ENCODE data around the gene BTG1. TPM values are rescaled to one million over a fixed set of nuclear protein-coding genes. Genes with fewer than 3 reads are reported as not detected.

Gene BTG1
- total and polyA plus RNA-seq, 2 experiments from 2014 or later = 15.5 to 36.2 TPM

DNA sequence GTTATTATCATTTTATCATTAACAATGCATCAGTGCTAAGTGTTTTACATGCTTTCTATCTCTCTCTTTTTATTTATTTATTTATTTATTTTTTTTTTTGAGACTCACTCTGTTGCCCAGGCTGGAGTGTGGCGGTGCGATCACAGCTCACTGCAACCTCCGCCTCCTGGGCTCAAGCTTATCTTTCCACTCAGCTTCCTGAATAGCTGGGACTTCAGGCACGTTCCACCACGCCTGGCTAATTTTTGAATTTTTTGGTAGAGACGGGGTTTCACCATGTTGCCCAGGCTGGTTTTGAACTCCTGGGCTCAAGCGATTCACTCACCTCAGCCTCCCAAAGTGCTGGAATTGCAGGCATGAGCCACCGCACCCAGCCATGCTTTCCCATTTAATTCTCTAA is 3.9 kb upstream of the BTG1 start:
- no peaks in the 10 kb centered on the region for H3K36me3 ChIP-seq (ENCODE audit: insufficient read depth)
- H2AFZ ChIP-seq = no peak overlapping the region
- H4K20me1 ChIP-seq (replicated peaks; ENCODE audit: insufficient read depth) = no peaks in the 10 kb centered on the region
- DNase-seq (ENCODE audit: low spot score) (no peak), ATAC-seq (no peak)
- Mint-ChIP-seq H3K27me3 (ENCODE audit: insufficient read depth, low read depth, poor library complexity) (peaks cover 12% of the 10 kb centered on the region), H3K27ac (no peak overlapping the region), H3K9me3 (peaks cover 4% of the 10 kb centered on the region; the same call in 2 of the 3 replicates), H3K36me3 (ENCODE audit: low read depth) (peaks cover 9% of the 10 kb centered on the region), H3K4me1 (peaks cover 17% of the 10 kb centered on the region), H3K4me3 (no peak overlapping the region)
- no peaks in the 10 kb centered on the region for H3F3A ChIP-seq (replicated peaks; ENCODE audit: low read depth)
- no peak overlapping the region for H3K4me3 ChIP-seq
- peaks cover 9% of the 10 kb centered on the region for H3K79me2 ChIP-seq (replicated peaks; ENCODE audit: insufficient read depth)
- no peak overlapping the region for H3K27ac ChIP-seq (ENCODE audit: low read depth)
- H3K4me1 ChIP-seq (ENCODE audit: insufficient read depth) = peaks cover 11% of the 10 kb centered on the region
- no peaks in the 10 kb centered on the region for H3K27me3 ChIP-seq (ENCODE audit: insufficient read depth)
- 0 out of 2 replicates have a peak, but pooled peaks cover 4% of the 10 kb centered on the region for H3K9me2 ChIP-seq (ENCODE audit: insufficient read depth)
- TF ChIP-seq, protein P1, sequence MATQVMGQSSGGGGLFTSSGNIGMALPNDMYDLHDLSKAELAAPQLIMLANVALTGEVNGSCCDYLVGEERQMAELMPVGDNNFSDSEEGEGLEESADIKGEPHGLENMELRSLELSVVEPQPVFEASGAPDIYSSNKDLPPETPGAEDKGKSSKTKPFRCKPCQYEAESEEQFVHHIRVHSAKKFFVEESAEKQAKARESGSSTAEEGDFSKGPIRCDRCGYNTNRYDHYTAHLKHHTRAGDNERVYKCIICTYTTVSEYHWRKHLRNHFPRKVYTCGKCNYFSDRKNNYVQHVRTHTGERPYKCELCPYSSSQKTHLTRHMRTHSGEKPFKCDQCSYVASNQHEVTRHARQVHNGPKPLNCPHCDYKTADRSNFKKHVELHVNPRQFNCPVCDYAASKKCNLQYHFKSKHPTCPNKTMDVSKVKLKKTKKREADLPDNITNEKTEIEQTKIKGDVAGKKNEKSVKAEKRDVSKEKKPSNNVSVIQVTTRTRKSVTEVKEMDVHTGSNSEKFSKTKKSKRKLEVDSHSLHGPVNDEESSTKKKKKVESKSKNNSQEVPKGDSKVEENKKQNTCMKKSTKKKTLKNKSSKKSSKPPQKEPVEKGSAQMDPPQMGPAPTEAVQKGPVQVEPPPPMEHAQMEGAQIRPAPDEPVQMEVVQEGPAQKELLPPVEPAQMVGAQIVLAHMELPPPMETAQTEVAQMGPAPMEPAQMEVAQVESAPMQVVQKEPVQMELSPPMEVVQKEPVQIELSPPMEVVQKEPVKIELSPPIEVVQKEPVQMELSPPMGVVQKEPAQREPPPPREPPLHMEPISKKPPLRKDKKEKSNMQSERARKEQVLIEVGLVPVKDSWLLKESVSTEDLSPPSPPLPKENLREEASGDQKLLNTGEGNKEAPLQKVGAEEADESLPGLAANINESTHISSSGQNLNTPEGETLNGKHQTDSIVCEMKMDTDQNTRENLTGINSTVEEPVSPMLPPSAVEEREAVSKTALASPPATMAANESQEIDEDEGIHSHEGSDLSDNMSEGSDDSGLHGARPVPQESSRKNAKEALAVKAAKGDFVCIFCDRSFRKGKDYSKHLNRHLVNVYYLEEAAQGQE (IDR thresholded peaks at IDR 0.05; ENCODE audit: unreplicated experiment) = no peak
- TF ChIP-seq NANOG (IDR thresholded peaks at IDR 0.05; ENCODE audit: borderline replicate concordance) (no peak), EZH2phosphoT487 (IDR thresholded peaks at IDR 0.05; ENCODE audit: unreplicated experiment) (no peak), JUNB (IDR thresholded peaks at IDR 0.05; ENCODE audit: unreplicated experiment) (no peak), ZNF331 (CRISPR knock-in tag; IDR thresholded peaks at IDR 0.05; ENCODE audit: low read depth) (no peak), EZH2 (IDR thresholded peaks at IDR 0.05; ENCODE audit: low read depth, unreplicated experiment) (no peak)
- TF ChIP-seq, protein P2, sequence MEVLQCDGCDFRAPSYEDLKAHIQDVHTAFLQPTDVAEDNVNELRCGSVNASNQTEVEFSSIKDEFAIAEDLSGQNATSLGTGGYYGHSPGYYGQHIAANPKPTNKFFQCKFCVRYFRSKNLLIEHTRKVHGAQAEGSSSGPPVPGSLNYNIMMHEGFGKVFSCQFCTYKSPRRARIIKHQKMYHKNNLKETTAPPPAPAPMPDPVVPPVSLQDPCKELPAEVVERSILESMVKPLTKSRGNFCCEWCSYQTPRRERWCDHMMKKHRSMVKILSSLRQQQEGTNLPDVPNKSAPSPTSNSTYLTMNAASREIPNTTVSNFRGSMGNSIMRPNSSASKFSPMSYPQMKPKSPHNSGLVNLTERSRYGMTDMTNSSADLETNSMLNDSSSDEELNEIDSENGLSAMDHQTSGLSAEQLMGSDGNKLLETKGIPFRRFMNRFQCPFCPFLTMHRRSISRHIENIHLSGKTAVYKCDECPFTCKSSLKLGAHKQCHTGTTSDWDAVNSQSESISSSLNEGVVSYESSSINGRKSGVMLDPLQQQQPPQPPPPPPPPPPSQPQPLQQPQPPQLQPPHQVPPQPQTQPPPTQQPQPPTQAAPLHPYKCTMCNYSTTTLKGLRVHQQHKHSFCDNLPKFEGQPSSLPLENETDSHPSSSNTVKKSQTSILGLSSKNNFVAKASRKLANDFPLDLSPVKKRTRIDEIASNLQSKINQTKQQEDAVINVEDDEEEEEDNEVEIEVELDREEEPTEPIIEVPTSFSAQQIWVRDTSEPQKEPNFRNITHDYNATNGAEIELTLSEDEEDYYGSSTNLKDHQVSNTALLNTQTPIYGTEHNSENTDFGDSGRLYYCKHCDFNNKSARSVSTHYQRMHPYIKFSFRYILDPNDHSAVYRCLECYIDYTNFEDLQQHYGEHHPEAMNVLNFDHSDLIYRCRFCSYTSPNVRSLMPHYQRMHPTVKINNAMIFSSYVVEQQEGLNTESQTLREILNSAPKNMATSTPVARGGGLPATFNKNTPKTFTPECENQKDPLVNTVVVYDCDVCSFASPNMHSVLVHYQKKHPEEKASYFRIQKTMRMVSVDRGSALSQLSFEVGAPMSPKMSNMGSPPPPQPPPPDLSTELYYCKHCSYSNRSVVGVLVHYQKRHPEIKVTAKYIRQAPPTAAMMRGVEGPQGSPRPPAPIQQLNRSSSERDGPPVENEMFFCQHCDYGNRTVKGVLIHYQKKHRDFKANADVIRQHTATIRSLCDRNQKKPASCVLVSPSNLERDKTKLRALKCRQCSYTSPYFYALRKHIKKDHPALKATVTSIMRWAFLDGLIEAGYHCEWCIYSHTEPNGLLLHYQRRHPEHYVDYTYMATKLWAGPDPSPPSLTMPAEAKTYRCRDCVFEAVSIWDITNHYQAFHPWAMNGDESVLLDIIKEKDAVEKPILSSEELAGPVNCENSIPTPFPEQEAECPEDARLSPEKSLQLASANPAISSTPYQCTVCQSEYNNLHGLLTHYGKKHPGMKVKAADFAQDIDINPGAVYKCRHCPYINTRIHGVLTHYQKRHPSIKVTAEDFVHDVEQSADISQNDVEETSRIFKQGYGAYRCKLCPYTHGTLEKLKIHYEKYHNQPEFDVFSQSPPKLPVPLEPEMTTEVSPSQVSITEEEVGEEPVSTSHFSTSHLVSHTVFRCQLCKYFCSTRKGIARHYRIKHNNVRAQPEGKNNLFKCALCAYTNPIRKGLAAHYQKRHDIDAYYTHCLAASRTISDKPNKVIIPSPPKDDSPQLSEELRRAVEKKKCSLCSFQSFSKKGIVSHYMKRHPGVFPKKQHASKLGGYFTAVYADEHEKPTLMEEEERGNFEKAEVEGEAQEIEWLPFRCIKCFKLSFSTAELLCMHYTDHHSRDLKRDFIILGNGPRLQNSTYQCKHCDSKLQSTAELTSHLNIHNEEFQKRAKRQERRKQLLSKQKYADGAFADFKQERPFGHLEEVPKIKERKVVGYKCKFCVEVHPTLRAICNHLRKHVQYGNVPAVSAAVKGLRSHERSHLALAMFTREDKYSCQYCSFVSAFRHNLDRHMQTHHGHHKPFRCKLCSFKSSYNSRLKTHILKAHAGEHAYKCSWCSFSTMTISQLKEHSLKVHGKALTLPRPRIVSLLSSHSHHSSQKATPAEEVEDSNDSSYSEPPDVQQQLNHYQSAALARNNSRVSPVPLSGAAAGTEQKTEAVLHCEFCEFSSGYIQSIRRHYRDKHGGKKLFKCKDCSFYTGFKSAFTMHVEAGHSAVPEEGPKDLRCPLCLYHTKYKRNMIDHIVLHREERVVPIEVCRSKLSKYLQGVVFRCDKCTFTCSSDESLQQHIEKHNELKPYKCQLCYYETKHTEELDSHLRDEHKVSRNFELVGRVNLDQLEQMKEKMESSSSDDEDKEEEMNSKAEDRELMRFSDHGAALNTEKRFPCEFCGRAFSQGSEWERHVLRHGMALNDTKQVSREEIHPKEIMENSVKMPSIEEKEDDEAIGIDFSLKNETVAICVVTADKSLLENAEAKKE (CRISPR knock-in tag; IDR thresholded peaks at IDR 0.05) = no peak
- TF ChIP-seq, protein P3, sequence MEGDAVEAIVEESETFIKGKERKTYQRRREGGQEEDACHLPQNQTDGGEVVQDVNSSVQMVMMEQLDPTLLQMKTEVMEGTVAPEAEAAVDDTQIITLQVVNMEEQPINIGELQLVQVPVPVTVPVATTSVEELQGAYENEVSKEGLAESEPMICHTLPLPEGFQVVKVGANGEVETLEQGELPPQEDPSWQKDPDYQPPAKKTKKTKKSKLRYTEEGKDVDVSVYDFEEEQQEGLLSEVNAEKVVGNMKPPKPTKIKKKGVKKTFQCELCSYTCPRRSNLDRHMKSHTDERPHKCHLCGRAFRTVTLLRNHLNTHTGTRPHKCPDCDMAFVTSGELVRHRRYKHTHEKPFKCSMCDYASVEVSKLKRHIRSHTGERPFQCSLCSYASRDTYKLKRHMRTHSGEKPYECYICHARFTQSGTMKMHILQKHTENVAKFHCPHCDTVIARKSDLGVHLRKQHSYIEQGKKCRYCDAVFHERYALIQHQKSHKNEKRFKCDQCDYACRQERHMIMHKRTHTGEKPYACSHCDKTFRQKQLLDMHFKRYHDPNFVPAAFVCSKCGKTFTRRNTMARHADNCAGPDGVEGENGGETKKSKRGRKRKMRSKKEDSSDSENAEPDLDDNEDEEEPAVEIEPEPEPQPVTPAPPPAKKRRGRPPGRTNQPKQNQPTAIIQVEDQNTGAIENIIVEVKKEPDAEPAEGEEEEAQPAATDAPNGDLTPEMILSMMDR (conservative IDR thresholded peaks at IDR 0.05; ENCODE audit: low read depth in 2 of 2) = no peak
- no peak overlapping the region for H3K4me2 ChIP-seq

All from GM23338 (cell line).